Measurements from ENCODE around the gene CLRN3.

CLRN3 gene

DNA sequence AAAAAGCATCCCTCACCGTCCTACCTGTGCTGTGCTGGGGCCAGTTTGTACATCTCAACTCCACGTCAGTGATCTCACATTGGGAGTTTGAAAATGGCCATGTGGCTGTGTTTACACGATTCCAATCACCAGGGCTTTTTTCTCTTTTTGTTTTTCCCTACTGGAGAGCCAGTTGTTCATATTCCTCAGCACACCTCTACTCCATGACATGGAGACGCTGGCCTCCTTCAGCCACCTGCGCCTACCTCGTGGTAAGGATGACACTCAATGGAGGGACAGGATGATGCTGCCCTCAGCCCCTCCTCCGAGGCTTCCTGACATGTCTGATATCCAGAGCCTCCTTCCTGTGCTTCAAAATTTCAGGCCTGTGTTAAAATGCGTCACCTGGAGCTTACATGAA lies 10.3 kb downstream of the CLRN3 start:
- no peak for DNase-seq (ENCODE audit: low read depth)
- H3K4me3 ChIP-seq (ENCODE audit: low read length): no peak overlapping the region
- TF ChIP-seq, protein P1, sequence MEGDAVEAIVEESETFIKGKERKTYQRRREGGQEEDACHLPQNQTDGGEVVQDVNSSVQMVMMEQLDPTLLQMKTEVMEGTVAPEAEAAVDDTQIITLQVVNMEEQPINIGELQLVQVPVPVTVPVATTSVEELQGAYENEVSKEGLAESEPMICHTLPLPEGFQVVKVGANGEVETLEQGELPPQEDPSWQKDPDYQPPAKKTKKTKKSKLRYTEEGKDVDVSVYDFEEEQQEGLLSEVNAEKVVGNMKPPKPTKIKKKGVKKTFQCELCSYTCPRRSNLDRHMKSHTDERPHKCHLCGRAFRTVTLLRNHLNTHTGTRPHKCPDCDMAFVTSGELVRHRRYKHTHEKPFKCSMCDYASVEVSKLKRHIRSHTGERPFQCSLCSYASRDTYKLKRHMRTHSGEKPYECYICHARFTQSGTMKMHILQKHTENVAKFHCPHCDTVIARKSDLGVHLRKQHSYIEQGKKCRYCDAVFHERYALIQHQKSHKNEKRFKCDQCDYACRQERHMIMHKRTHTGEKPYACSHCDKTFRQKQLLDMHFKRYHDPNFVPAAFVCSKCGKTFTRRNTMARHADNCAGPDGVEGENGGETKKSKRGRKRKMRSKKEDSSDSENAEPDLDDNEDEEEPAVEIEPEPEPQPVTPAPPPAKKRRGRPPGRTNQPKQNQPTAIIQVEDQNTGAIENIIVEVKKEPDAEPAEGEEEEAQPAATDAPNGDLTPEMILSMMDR (IDR thresholded peaks at IDR 0.05; ENCODE audit: insufficient read depth, low read depth, low read length, missing control alignments): no peak

DNA sequence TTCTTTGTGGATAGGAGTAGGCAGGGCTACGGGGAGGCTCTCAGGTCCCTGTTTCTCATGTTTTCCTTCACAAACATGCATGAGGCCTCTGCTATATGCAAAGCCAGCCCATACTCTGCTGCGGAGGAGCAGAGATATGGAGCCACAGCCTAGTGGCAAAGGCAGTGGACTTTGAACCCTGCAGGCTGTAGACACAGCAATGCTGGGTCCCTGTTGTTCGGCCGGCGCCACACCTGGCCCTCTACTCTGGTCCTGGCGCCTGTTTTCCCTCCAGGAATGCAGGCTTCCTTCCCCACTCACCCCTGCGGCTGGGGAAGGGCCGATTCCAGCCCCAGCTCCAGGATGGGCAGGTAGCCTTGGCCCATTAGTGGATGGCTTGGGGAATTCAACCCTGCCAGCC lies 11.5 kb downstream of the CLRN3 start:
- TF ChIP-seq, protein P1 (IDR thresholded peaks at IDR 0.05; ENCODE audit: insufficient read depth, low read depth, low read length, missing control alignments): no peak
- no peak for DNase-seq (ENCODE audit: low read depth)
- H3K4me3 ChIP-seq (ENCODE audit: low read length): no peak overlapping the region

DNA sequence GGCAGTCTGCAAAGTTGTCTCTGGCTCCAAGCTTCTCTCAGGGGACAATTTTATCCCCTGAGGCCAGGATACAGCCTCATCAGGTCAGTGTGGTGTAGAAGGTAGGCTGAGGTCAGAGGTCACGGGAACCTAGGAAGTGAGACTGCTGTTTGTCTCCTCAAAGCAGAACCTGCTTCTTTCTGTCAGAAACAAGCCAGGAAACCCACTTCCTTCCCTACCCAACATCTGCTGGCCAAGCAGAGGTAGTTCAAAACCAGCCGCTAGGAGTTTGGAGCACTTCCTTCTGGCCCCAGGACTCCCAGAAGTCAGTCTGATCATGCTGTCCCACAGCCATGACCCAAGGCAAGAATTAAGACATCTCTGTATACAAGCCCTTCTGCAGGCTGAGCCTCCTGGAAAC lies 12.2 kb downstream of the CLRN3 start:
- TF ChIP-seq, protein P1 (IDR thresholded peaks at IDR 0.05; ENCODE audit: insufficient read depth, low read depth, low read length, missing control alignments): no peak
- no peak for DNase-seq (ENCODE audit: low read depth)
- H3K4me3 ChIP-seq (ENCODE audit: low read length): no peak overlapping the region

DNA sequence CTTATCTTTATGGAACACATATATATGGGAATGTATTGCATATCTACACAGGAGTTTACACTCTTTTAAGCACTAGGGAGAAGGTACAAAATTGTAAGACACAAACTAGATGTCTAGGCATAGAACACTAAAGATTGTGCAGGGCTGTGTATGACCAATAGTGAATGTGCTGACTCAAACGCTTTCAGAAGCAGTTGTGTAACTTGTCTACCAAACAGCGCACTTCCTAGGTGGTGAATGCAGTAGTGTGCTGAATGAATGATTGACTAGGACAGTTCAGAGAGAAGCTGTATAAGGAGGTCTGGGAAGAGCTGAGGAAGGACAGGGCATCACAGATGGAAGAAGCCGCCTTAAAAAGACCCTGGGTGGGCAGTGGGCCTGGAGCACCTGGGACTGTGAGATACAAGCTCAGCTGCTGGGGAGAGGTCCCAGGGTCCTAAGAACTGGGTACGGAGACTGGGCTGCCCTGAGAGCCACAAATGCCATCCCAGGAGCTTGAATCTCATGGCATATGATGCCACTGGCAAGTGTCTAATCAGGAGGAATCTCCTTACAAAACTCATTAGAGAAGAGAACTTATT lies 14.2 kb downstream of the CLRN3 start:
- peak; percentile 20 for DNase-seq (ENCODE audit: low read depth)
- TF ChIP-seq, protein P1 (IDR thresholded peaks at IDR 0.05; ENCODE audit: insufficient read depth, low read depth, low read length, missing control alignments): no peak
- H3K4me3 ChIP-seq (ENCODE audit: low read length): no peak overlapping the region

DNA sequence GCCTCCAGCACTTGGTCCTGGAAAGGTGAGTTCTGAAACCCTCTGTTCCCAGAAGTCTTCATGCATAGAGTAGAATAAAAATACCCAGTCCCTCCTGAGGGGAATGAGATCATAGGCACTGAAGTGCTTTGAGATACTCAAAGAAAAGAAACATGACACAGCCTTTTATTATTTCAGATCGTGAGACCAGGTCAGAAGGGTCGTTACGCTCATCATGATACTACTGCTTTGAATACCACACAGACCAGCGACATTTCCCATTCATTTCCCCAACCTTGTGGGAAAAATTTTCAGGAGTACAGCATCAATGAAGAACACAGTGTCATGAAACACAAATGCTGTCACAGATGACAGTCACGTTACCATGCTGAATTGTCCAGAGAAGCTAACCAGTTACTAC lies 15.0 kb downstream of the CLRN3 start:
- TF ChIP-seq, protein P1 (IDR thresholded peaks at IDR 0.05; ENCODE audit: insufficient read depth, low read depth, low read length, missing control alignments): no peak
- no peak for DNase-seq (ENCODE audit: low read depth)

DNA sequence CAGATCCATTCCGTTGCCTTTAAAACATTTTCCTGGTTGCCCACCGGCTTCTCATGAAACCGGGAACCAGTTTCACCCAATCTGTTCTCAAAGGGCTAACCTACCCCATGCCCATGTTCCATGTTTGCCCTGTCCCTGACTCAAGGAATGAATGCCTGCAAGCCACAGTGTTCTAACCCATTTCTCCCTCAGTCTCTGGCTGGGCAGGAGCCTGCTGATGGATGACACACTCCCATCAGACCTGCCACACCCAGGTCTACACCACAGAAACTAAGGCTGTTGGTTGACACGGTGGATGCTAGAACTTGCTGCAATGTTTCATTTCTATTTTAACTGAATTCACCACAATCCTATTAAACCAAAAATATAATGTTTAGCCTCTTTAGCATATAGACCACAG lies 15.6 kb downstream of the CLRN3 start:
- peak; percentile 46 for DNase-seq (ENCODE audit: low read depth)
- no peak overlapping the region for H3K4me3 ChIP-seq (ENCODE audit: low read length)
- TF ChIP-seq, protein P1 (IDR thresholded peaks at IDR 0.05; ENCODE audit: insufficient read depth, low read depth, low read length, missing control alignments): no peak

More for the DNA sequence above, 15.0 kb downstream of the CLRN3 start:
- H3K4me3 ChIP-seq (ENCODE audit: low read length): no peak overlapping the region

DNA sequence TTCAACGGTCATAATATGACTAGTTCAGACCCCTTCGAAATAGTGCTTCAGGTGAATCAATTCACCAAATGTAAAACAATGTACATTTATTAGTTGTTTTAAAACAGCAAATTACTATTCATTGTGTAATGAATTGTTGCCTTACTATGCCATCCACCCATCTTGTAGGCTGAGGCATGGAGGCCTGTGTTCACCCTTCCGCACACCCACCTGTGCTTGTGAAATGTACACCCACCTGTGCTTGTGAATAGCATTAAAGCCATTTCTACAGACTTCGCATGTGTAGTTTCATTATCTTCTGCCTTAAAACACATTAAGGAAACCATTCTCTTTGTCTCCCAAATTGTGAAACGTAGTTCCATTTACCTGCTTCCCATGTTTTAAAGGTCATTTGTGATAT lies 16.8 kb downstream of the CLRN3 start:
- TF ChIP-seq, protein P1 (IDR thresholded peaks at IDR 0.05; ENCODE audit: insufficient read depth, low read depth, low read length, missing control alignments): no peak
- no peak overlapping the region for H3K4me3 ChIP-seq (ENCODE audit: low read length)
- no peak for DNase-seq (ENCODE audit: low read depth)
